DLD1 (cell line): ENCODE data around the gene FNBP1.

Source experiments
- in situ Hi-C: cut with HindIII; loops from 2 replicates; pipeline ENCODE4 v1.10.0; 2017; ENCODE audit warnings: low sequenced_read_pairs

The FNBP1 gene

DNA sequence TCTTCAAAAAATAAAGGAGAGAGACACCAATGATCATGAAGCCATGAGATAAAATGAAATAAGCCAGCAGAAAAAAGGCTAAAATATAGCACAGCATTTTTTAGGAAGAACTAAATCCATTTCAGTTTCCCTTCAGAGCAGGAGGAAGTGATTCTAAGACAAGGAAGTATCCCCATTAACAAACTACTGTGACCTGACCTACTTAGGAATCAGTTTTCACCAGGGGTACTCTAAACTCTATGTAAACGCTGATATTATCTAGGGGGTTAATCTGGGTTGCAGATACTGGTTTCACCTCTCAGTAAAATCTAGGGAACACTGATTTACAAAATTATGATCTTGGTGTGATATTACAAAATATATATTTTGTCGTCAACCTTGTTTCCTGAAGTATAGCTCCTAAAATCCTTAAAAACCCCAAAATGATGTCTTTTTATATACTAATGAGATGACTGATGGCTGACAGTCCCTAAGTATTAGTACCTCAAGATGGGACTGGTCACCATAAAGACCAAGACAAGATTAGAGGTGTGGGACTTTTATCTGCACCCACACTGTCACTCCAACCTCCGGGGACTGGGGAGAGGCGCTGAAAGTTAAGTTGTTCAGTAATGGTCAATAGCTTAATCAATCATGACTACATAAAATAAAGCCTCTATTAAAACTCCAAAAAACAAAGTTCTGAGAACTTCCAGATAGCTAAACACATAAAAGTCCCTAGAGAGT is 2.9 kb upstream of the FNBP1 start:
- in situ Hi-C loops = no loop called here

DNA sequence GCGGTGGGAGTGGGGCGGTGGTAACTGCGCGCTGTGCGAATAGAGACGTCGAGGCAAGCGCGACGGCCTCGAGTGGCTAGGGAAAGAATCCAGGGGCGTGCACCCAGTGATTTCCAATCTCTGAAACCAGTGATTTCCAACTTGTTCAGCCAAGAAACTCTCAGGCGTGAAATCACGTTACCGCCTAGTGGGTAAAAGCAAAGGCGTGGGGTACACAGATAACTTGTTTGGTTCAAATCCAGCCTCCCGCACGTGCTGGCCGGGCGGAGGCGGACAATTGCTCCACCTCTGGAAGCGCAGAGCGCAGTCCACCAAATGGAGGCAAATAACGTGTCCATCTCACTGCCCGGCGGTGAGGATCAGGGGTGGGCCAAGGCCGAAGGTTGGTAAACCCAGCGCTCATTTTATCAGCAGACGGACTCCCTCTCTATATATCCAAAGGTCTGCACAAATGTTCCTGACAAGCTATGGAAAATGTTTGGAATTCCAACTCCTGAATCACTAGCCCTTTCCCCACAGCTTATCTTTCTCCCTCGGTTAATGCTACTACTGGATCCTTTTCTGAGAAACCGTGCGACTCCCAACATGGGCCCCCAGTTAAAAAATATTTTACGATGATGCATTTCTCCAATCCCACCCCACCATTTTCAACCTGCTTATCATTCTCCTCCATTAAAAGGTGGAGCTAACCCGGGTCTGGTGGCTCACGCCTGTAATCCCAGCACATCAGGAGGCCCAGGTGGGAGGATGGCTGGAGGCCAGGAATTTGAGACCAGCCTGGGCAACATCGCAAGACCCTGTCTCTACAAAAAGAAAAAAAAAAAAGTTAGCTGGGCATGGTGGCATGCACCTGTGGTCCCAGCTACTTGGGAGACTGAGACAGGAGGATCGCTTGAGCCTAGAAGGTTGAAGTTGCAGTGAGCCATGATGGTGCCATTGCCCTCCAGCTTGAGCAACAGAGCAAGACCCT is 950 bp upstream of the FNBP1 start:
- in situ Hi-C loops = no loop called here

DNA sequence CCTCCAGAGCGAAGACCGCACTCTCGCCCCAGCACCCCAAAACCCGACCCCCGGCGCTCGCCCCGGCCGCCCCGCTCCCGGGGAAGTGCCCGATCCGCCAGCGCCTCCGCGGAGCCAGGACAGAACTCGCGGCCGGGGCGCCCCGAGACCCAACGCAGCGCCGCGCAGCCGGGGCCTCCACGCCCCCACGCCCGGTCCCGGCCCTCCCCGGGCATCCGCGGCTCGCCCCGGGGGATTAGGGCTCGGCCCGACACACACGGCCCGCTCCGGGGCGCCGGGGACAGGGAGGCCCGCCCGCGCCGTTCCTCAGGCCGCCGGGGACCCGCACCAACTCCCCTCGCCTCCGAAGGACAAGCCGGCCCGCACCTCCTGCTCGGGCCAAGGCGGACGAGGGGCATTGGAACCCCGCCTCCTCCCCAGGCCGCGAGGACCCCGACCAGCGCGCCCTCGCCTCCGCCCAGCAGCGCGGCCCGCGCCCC is 544 bp downstream of the FNBP1 start:
- in situ Hi-C loops = no loop called here

- in situ Hi-C loops = no loop called here
Observed at GRCh38 chr9:130041648-130042405, 1.2 kb downstream of the FNBP1 start.

DNA sequence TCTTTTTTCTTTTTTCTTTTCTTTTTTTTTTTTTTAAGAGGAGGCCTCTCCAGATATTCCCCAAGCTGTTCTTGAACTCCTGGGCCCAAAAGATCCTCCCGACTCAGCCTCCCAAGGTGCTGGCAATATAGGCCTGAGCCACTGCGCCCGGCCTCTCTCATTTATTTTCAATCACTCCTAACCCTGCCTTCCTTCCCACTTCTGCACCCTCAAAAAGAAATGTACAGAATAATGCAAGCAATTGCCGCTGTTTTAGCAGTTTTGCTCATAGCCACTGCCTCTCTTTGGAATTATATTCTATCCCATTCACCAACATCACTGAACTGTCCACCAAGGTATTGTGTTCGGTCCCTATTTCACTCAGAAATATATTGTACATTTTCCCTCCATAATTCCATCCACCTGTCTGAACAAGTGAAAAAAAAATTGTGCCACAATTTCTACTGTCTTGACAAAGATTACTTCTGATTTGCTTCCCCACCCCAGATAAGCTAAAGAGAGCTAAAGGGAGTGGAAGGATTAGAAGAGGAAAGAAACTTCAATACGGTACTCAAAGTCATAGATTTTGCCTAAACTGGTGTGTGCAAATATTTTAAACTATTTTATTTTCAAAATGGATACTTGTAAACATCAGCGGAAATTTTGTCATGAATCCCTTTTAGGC is 1.9 kb downstream of the FNBP1 start:
- in situ Hi-C loops = no loop called here

- in situ Hi-C loops = no loop called here
Observed at GRCh38 chr9:130039528-130040147, 3.4 kb downstream of the FNBP1 start.

DNA sequence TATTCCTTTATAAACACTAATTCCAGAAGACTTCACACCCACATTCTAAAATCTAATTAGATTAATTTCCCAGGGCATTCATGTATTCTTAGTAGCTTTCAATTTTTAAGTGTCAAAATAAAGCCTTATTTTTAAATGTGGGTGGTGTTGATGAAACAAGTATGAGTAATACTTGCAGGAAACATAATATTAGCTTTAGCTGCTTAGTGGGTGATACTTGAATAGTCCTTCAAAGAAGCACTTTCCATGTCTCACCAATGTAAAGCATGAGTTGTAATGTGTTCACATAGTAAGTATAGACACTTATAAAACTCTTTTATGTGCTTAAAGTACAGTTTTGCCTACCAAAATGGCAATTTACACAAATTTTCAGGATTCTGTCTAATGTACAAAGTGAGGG is 6.9 kb downstream of the FNBP1 start:
- in situ Hi-C loops = no loop called here

DNA sequence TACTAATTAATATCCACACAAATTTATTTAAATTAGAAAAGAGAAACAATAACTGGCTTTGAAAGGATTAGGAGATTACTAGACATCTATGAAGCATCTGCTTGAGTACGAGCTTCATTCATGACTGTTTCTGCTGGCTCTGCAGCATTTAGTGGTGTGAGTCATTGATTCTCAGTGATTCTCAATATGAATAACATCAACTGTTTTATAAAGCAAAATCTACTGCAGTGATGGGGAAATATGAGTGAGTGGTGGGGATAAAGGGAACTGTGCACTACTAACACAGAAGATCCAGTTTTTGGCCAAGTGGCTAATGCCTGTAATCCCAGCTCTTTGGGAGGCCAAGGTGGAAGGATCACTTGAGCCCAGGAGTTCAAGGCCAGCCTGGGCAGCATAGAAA is 8.4 kb downstream of the FNBP1 start:
- in situ Hi-C loops = no loop called here

DNA sequence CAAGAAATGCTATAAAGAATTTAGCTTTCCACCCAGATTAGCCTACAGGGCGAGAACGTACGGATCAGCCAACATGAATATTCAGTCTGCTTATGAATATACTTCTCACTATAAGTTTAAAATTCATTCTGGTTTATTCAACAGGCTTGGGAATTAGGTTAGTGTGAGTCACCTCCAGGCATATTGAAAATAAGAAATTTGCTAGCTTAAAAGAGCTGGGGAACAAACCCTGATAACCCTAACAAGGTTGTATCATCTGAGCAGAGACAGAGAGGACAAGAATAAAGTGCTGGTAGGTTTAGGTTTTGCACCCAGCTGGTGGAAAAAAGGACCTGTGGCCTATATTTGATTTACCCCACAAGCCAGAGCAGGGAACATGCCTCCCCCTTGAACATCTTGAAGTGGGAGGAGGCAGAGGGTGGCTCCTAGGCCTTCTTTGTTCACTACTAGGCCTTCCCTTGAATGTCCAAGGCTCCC is 12.3 kb downstream of the FNBP1 start:
- in situ Hi-C loops = no loop called here

- in situ Hi-C loops = no loop called here
Observed at GRCh38 chr9:130029223-130029973, 13.6 kb downstream of the FNBP1 start.

- in situ Hi-C loops = no loop called here
Observed at GRCh38 chr9:130028493-130029222, 14.3 kb downstream of the FNBP1 start.

DNA sequence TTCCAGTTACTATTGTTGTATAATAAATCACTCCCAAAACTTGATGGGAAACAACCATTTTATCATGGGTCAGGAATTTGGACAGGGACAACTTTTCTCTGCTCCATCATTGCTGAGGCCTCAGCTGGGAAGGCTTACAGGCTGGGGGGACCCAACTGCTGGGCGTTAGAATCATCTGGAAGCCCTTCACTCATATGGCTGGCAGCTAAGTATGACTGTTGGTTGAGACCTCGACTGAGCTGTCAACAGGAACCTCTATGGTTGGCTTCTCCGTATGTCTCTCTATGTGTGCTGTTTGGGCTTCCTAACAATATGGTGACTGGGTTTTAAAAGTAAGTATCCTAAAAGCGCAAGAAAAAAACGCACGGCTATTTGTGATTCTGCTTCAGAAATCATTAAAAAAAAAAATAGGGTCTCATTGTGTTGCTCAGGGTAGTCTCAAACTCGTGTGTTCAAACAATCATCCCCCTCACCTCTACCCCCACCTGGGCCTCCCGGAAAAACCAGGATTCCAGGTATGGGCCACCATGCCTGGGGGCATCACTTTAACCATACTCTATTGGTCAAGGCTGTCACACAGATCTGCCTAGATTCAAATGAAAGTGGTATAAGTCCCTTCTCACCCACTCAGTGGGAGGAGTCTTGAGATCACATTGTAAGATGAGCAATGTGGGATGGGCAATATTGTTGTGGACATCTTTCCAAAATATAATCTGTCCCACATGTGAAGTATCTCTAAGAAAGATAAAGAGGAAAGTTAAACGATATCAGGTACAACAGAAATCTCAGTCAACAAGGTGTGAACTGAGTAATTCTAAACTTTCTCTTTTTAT is 15.2 kb downstream of the FNBP1 start:
- in situ Hi-C loops = no loop called here

DNA sequence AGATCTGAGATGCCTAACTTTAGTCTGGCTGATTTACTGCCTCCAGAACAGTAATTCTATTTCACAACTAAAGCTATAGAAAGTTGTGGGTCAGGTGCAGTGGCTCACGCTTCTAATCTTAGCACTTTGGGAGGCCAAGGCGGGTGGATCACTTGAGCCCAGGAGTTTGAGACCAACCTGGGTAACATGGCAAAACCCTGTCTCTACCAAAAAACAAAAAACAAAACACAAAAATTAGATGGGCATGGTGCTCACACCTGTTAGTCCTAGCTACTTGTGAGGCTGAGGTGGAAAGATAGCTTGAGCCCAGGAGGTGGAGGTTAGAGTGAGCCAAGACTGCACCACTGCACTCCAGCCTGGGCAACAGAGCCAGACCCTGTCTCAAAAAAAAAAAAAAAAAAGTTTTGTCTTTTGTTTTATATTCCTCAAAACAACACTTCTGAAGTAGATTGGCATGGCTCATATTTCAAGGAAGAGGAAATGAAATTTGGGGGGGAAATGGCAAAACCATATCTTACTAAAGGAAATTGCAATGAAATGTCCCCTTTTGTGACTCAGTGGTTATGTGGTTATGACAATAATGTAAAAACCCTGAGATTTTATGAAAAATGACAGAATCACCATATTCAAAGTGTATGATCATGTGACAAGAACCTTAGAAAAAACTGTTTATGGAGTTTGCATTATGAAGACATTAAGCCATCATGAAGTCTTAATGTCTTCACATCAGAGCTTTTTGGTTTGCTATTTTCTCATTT is 16.2 kb downstream of the FNBP1 start:
- in situ Hi-C loops = no loop called here

DNA sequence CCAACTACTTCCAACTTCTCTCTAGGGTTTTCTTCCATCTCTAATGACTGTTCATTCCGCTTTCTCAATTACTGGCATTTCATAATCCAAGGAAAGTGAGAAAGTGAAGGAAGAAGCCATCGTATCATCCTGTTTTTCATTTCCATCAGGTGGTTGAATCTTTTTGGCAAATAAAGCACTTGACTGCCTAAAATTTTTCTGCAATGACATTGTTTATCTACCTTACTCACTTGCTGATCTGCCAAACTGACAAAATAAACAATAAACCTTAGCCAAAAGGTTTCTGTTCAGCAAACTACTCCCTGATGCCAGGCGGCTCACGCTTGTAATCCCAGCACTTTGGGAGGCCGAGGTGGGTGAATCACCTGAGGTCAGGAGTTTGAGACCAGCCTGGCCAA is 18.4 kb downstream of the FNBP1 start:
- in situ Hi-C loops = no loop called here

DNA sequence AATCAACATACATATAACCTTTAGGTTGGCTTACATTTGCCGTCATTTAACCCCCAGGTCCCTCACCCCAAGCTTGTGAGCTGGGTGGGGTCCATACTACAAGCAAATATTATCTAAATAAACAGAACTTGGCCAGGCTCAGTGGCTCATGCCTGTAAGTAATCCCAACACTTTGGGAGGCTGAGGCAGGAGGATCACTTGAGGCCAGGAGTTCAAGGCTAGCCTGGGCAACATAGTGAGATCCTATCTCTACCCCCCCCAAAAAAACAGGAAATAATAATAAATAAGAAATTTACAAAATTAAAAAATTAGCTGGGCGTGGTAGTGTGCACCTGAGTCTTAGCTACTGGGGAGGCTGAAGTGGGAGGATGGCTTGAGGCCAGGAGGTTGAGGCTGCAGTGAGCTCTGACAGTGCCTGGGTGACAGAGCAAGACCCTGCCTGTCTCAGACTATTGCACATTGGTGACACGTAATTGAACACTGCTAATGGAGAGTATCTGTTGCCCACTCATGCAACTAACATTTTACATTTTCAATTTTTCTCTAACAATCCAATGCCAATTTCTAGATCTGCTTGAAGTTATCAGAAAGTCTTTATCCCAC is 18.9 kb downstream of the FNBP1 start:
- in situ Hi-C loops = no loop called here

DNA sequence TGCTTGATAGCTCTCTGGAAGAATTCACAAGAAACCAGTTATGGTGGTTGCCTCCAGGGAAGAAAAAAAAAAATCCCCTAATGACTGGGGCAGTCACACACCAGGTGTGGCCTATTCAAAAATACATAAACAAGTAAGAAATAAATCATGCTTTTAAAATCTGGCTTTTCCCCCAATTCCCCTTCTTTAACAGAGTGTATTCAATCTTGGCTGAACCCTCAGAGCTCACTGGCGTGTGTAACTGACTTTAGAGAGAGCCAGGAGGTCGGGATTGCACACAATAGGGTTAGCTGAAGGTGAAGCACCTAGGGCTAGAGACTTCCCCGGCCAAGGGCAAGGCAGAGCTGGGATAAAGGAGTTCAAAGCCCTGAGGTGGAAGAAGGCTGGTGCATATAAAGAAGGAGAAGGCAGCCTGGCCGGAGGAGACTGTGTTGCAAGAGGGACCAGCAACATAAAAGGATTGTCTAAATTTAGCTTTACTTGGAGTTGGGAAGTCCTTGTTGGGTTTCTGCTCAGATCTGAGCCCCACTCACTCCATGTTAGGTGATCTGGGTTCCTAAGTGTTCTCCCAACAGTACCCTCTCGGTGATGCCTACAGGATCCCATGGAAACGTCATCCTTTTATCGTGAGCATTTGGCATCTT is 19.7 kb downstream of the FNBP1 start:
- in situ Hi-C loops = no loop called here
